Measurements from ENCODE around the gene UBE2J2. TPM values are rescaled to one million over a fixed set of nuclear protein-coding genes. Genes with fewer than 3 reads are reported as not detected.

Gene UBE2J2
- total RNA-seq, 1 experiment from 2014 or later, result 38.0 TPM

DNA sequence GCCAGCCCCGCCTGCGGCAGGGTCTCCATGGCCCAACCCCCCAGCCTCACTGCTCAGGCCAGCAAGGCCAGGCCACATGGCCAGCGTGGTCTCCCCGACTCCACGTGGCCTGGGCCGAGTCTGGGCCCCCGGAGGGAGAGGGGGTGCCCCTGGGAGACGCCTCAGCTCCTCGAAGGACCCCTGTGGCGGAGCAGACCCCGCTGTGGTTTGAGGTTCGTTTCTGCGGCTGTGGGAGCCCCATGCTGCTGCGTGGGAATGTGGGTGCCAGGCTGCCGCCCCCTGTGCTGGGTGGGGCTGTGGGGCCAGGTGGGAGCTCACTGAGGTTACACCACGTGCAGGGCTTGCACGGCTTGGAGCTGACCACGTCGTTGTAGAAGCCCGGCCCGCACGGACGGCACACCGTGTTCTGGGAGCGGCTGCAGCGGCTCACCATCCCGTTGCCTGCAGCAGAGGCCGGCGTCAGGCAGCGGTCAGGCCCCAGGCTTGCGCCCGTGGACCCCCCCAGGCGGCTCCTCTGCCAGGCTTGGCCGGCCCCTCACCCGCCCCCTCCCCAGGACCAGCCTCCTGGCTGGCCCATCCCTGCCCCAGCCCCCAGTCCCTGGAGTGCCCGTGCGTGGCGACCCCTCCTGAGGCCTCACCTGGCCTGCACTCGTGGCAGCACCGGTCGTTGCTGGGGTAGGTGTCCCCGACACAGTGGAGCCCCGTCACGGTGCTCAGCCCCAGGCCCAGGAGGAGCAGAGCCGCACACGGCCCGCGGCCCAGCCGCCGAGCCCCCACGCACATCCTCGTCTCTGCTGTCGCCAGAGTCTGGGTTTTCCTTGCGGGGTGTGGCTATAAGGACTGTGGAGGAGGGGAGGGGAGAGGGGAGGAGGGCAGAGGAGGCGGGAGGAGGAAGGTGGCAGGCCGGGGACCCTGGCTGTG lies 60.0 kb downstream of the UBE2J2 start, which contains the start of gene TNFRSF4:
Gene TNFRSF4, minus strand, starts transcription at position 809 of the 921 bp plus-strand sequence. Its CDS starts 26 bp downstream, at position 783.
- DNase-seq (ENCODE audit: low spot score), result no peak

- no peak for DNase-seq (ENCODE audit: low spot score)
These were observed 60.8 kb downstream of the UBE2J2 start for GRCh38 chr1:1212780-1213344.

- DNase-seq (ENCODE audit: low spot score), result no peak
These were observed 61.9 kb downstream of the UBE2J2 start for GRCh38 chr1:1211541-1212441.

DNA sequence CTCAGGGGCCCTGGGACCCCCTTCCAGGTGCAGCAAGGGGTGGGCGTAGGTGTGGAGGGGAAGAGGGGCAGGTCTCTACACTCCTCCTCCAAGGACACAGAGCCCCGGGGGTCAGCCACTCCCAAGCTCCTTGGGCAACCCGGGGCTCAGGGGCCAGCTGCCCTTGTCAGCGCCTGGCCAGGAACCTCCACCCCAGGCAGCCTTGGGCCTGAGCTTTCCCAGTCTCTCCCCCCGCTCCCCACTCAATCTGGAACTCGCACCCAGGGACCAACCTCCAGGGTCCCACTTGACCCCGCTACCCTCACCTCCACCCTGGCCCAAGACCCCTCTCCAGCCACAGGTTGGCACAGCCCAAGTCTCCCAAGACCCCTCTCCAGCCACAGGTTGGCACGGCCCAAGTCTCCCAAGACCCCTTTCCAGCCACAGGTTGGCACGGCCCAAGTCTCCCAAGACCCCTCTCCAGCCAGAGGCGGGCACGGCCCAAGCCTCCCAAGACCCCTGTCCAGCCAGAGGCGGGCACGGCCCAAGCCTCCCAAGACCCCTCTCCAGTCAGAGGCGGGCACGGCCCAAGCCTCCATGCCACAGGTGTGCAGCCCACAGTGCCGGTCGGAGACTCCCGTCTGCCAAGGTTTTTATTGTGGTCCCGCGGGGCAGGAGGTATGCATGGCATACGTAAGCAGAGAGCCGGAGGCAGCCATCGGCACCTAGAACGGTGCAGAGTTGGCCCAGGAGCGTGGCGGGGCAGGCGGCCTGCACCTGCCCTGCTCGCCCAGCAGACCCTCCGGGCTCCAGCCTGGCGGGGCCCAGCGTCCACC lies 62.7 kb downstream of the UBE2J2 start:
- DNase-seq (ENCODE audit: low spot score), result no peak

- DNase-seq (ENCODE audit: low spot score), result no peak
These were observed 64.8 kb downstream of the UBE2J2 start for GRCh38 chr1:1208713-1209433.

GRCh38 chr1:1207571-1207892 lies 66.1 kb downstream of the UBE2J2 start:
- DNase-seq (ENCODE audit: low spot score), result no peak

DNA sequence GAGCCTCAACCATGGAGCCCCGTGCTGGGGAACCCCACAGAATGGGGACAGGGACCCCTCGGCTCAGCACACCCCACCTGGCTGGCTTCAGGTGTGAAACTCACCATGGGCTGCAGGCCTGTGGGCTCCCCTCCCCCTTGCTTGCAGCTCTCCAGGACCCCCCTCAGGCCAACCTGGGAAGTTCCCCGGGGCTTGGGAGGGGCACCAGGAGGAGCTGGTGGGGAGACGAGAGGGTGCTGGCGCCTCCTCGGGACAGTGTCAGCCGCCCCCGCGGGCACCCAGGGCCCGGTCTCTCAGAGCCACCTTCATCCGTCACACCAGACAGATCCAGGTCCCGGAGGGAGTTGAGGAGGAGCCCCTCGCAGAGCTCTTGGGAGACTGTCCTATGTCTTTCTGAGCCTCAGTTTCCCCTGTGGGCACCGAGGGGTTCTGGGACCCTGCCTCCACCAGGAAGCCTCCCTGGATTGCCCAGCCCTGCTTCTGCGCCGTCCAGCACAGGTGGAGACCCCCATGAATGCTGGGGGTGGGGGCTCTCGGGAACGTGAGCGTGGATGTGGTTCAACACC lies 66.6 kb downstream of the UBE2J2 start:
- DNase-seq (ENCODE audit: low spot score), result no peak

GRCh38 chr1:1206376-1206965 lies 67.2 kb downstream of the UBE2J2 start, which contains the start of gene TNFRSF18:
TNFRSF18 (minus strand) TSS chr1:1206592; CDS start chr1:1206571, 21 bp downstream.
- DNase-seq (ENCODE audit: low spot score), result no peak

DNA sequence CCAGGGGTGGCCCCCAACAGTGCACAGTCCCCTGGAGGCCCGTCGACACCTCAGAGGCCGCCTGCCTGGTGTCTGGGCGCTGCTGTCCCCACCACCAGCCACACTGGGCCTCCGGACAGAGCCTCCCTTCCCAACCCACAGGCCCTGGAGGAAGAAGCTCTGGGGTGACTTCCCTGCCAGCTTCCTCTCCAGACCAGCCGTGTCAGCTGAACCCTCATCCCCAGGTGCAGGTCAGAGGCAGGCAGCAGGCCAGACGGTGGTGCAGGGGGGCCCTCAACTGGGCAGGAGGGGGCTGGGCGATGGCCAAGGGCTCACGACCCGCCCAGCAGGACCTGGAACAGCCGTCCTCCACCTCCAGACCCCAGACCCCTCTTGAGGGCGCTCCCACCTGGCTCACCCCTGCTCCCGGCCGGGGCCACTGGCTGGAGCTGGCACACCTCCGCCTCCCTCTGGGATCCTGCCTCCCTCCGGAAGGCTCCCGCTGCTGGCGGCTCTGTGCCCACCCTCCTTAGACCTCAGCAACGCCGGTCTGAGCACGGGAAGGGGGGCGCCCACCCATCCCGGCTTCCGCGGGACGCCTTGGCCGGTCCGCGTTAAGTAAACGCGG lies 67.8 kb downstream of the UBE2J2 start:
- no peak for DNase-seq (ENCODE audit: low spot score)

GRCh38 chr1:1204998-1205768 lies 68.5 kb downstream of the UBE2J2 start:
- no peak for DNase-seq (ENCODE audit: low spot score)

GRCh38 chr1:1204425-1204920 lies 69.2 kb downstream of the UBE2J2 start:
- no peak for DNase-seq (ENCODE audit: low spot score)

Other genes starting within 250 kb of the UBE2J2 start
- gene RNF223, start 199.5 kb downstream of the UBE2J2 start, total RNA-seq (2014; rRNA removed; shearing (Covaris generic)), result not detected in 2 replicates
- gene C1orf159, start 157.8 kb downstream of the UBE2J2 start, total RNA-seq (2014; rRNA removed; shearing (Covaris generic)), result 8.2 and 10.0 TPM in 2 replicates
- gene TTLL10, start 100.0 kb downstream of the UBE2J2 start, total RNA-seq (2014; rRNA removed; shearing (Covaris generic)), result not detected in 2 replicates
- gene TNFRSF18, start 67.3 kb downstream of the UBE2J2 start, total RNA-seq (2014; rRNA removed; shearing (Covaris generic)), result not detected in 2 replicates
- gene TNFRSF4, start 59.7 kb downstream of the UBE2J2 start, total RNA-seq (2014; rRNA removed; shearing (Covaris generic)), result not detected in 2 replicates
- gene SDF4, start 41.9 kb downstream of the UBE2J2 start, total RNA-seq (2014; rRNA removed; shearing (Covaris generic)), result 93.4 and 109 TPM in 2 replicates
- 30.7 and 38.8 TPM in 2 replicates for gene B3GALT6, start 41.6 kb downstream of the UBE2J2 start, total RNA-seq (2014; rRNA removed; shearing (Covaris generic))
- not detected in 2 replicates for gene C1QTNF12, start 27.1 kb downstream of the UBE2J2 start, total RNA-seq (2014; rRNA removed; shearing (Covaris generic))
- gene SCNN1D, start 6.6 kb upstream of the UBE2J2 start, total RNA-seq (2014; rRNA removed; shearing (Covaris generic)), result 0.83 and 0.93 TPM in 2 replicates
- gene ACAP3, start 34.1 kb upstream of the UBE2J2 start, total RNA-seq (2014; rRNA removed; shearing (Covaris generic)), result 37.2 and 37.5 TPM in 2 replicates
- 15.6 and 17.3 TPM in 2 replicates for gene PUSL1, start 34.7 kb upstream of the UBE2J2 start, total RNA-seq (2014; rRNA removed; shearing (Covaris generic))
- gene INTS11, start 50.8 kb upstream of the UBE2J2 start, total RNA-seq (2014; rRNA removed; shearing (Covaris generic)), result 48.4 and 56.7 TPM in 2 replicates
- gene CPTP, start 50.9 kb upstream of the UBE2J2 start, total RNA-seq (2014; rRNA removed; shearing (Covaris generic)), result 17.0 and 19.5 TPM in 2 replicates
- gene TAS1R3, start 57.4 kb upstream of the UBE2J2 start, total RNA-seq (2014; rRNA removed; shearing (Covaris generic)), result 0.22 and 0.33 TPM in 2 replicates
- 47.7 and 58.2 TPM in 2 replicates for gene DVL1, start 75.6 kb upstream of the UBE2J2 start, total RNA-seq (2014; rRNA removed; shearing (Covaris generic))
- 0.24 TPM in 1 of 2 replicates, not detected in the other for gene MXRA8, start 84.7 kb upstream of the UBE2J2 start, total RNA-seq (2014; rRNA removed; shearing (Covaris generic))
- gene AURKAIP1, start 101.4 kb upstream of the UBE2J2 start, total RNA-seq (2014; rRNA removed; shearing (Covaris generic)), result 120 and 123 TPM in 2 replicates
- 35.6 and 43.2 TPM in 2 replicates for gene CCNL2, start 125.5 kb upstream of the UBE2J2 start, total RNA-seq (2014; rRNA removed; shearing (Covaris generic))
- 117 and 151 TPM in 2 replicates for gene MRPL20, start 133.4 kb upstream of the UBE2J2 start, total RNA-seq (2014; rRNA removed; shearing (Covaris generic))
- 0.12 TPM in 1 of 2 replicates, not detected in the other for gene ANKRD65, start 147.4 kb upstream of the UBE2J2 start, total RNA-seq (2014; rRNA removed; shearing (Covaris generic))
- gene VWA1, start 161.8 kb upstream of the UBE2J2 start, total RNA-seq (2014; rRNA removed; shearing (Covaris generic)), result 0.91 and 2.0 TPM in 2 replicates
- gene ATAD3C, start 175.8 kb upstream of the UBE2J2 start, total RNA-seq (2014; rRNA removed; shearing (Covaris generic)), result not detected in 2 replicates
- gene ATAD3B, start 197.9 kb upstream of the UBE2J2 start, total RNA-seq (2014; rRNA removed; shearing (Covaris generic)), result 8.0 and 12.0 TPM in 2 replicates
- gene ATAD3A, start 238.3 kb upstream of the UBE2J2 start, total RNA-seq (2014; rRNA removed; shearing (Covaris generic)), result 16.4 and 19.2 TPM in 2 replicates